Fibroblast of lung (primary cell): ENCODE data around the gene ELMO1. TPM values are rescaled to one million over a fixed set of nuclear protein-coding genes. Genes with fewer than 3 reads are reported as not detected.

Experiments used
- DNase-seq, 2 donors: peaks; one replicate each; pipeline versions ENCODE4 v3.0.0 to v3.0.0-alpha.2; 2010; ENCODE audit warnings: low read depth in 2 of 2
- H2AFZ ChIP-seq: 2 replicates; pipeline ENCODE4 v1.5.1; 2012; ENCODE audit warnings: low read length, control low read depth, inconsistent platforms
- H3K27ac ChIP-seq: 2 replicates; pipeline ENCODE4 v1.5.1; 2011; ENCODE audit warnings: low read length, control low read depth; ENCODE audit not compliant: insufficient read depth
- H3K27me3 ChIP-seq: 2 replicates; pipeline ENCODE4 v1.5.1; 2011; ENCODE audit warnings: mild to moderate bottlenecking, low read length; ENCODE audit not compliant: control insufficient read depth, insufficient read depth
- H3K36me3 ChIP-seq: 2 replicates; pipeline ENCODE4 v1.5.1; 2011; ENCODE audit warnings: low read length; ENCODE audit not compliant: control insufficient read depth, insufficient read depth
- H3K4me1 ChIP-seq: 2 replicates; pipeline ENCODE4 v1.5.1; 2011; ENCODE audit warnings: low read length; ENCODE audit not compliant: control insufficient read depth, insufficient read depth; ENCODE audit errors: extremely low read depth
- H3K4me2 ChIP-seq: 2 replicates; pipeline ENCODE4 v1.5.1; 2011; ENCODE audit warnings: low read length, control low read depth; ENCODE audit not compliant: insufficient read depth; ENCODE audit errors: extremely low read depth
- H3K4me3 ChIP-seq, 4 experiments: fragments of 200-600 bp in 1 of 4; sonication (generic) in 1 of 4; replicated peaks in 1 of 4; 2 replicates each; pipeline ENCODE4 v1.5.1; 2011 to 2016; ENCODE audit warnings: low read length in 4 of 4, low read depth in 3 of 4, mild to moderate bottlenecking in 3 of 4, control low read depth in 2 of 4, inconsistent platforms in 1 of 4, mixed read lengths in 1 of 4; ENCODE audit not compliant: insufficient read depth in 1 of 4; ENCODE audit errors: control extremely low read depth in 1 of 4
- H3K79me2 ChIP-seq: 2 replicates; pipeline ENCODE4 v1.5.1; 2012; ENCODE audit warnings: mild to moderate bottlenecking, low read length, inconsistent platforms; ENCODE audit not compliant: control insufficient read depth, insufficient read depth
- H3K9ac ChIP-seq: 2 replicates; pipeline ENCODE4 v1.5.1; 2011; ENCODE audit warnings: mild to moderate bottlenecking, low read length, control low read depth; ENCODE audit not compliant: insufficient read depth
- H3K9me3 ChIP-seq: 2 replicates; pipeline ENCODE4 v1.5.1; 2012; ENCODE audit warnings: low read depth, low read length; ENCODE audit not compliant: control insufficient read depth, insufficient read depth
- H4K20me1 ChIP-seq: 2 replicates; pipeline ENCODE4 v1.5.1; 2011; ENCODE audit warnings: low read length; ENCODE audit not compliant: control insufficient read depth, insufficient read depth; ENCODE audit errors: extremely low read depth
- CTCF ChIP-seq, 2 donors: IDR thresholded peaks in 1 of 2; conservative IDR thresholded peaks in 1 of 2; 1 replicate in 1 of 2; 2 replicates in 1 of 2; pipeline ENCODE4 v1.5.1; 2011 to 2012; ENCODE audit warnings: low read length in 2 of 2, control low read depth in 1 of 2, inconsistent platforms in 1 of 2, low read depth in 1 of 2, mild to moderate bottlenecking in 1 of 2
- EZH2 ChIP-seq: IDR thresholded peaks from 2 replicates; pipeline ENCODE4 v1.5.1; 2012; ENCODE audit warnings: low read length, control low read depth, mild to moderate bottlenecking; ENCODE audit errors: missing control alignments
- polyA plus RNA-seq, 2 donors: library from polyadenylated mRNA; depleted of rRNA in 1 of 2; stranded (reverse) in 1 of 2; unstranded in 1 of 2; fragments of >200 nt; gene quantifications; 2 replicates each; pipeline ENCODE4 v1.2.1, GENCODE V29; 2011 to 2012; ENCODE audit warnings: missing spikeins in 1 of 2
- total RNA-seq: library from RNA; depleted of rRNA; stranded (reverse); fragments of >200 nt; gene quantifications from 2 replicates; pipeline ENCODE4 v1.2.1, GENCODE V29; 2014

ELMO1 gene
- total and polyA plus RNA-seq, 2 donors (not counting 1 experiment from before 2014, with no cell fraction given): 0.50 TPM; not detected in 1

- DNase-seq: no peak
- Histone ChIP-seq H3K79me2 (no peaks in the 10 kb centered on the region), H3K9ac (no peak overlapping the region), H3K36me3 (no peaks in the 10 kb centered on the region), H2AFZ (no peak overlapping the region), H3K9me3 (no peaks in the 10 kb centered on the region), H3K4me3 (no peak overlapping the region), H4K20me1 (no peaks in the 10 kb centered on the region), H3K27me3 (no peaks in the 10 kb centered on the region), H3K27ac (no peak overlapping the region), H3K4me1 (no peaks in the 10 kb centered on the region), H3K4me2 (no peak overlapping the region)
- no peak for TF ChIP-seq EZH2
- no peak for TF ChIP-seq CTCF (conservative IDR thresholded peaks at IDR 0.05 in 1 of 2, IDR thresholded peaks at IDR 0.05 in 1 of 2; ENCODE audit: low read depth in 1 of 2, low read length in 2 of 2)
Measured at GRCh38 chr7:36960105-36960504, 488.6 kb downstream of the ELMO1 start.

GRCh38 chr7:36958111-36958733 is 490.4 kb downstream of the ELMO1 start:
- Histone ChIP-seq H3K9me3 (no peaks in the 10 kb centered on the region), H3K36me3 (no peaks in the 10 kb centered on the region), H3K4me1 (no peaks in the 10 kb centered on the region), H3K79me2 (no peaks in the 10 kb centered on the region), H3K4me2 (no peak overlapping the region), H3K9ac (no peak overlapping the region), H2AFZ (no peak overlapping the region), H4K20me1 (no peaks in the 10 kb centered on the region), H3K27ac (no peak overlapping the region), H3K27me3 (no peaks in the 10 kb centered on the region), H3K4me3 (no peak overlapping the region)
- TF ChIP-seq CTCF (conservative IDR thresholded peaks at IDR 0.05 in 1 of 2, IDR thresholded peaks at IDR 0.05 in 1 of 2; ENCODE audit: low read depth in 1 of 2, low read length in 2 of 2) (no peak), EZH2 (no peak)
- peak in 1 of 2 donors; percentile 30 for DNase-seq

DNA sequence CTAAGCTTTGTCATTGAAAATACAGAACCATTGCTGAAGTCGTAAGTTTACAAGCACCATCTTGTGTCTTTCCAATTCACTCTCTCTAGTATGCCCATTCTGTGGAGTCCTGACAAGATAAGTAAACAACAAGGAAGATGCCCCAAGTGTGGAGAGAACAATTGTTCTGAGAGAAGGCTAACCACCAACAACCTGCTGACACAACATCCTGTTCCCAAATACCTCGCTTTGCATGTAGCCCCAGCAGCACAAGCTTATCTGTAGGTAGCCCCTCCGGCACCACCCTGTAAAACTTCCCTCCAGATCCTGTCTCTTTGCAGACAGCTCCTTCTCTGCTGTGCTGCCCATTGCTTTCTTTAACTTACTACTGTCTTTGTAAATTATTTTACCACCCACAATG is 491.0 kb downstream of the ELMO1 start:
- Histone ChIP-seq H3K9me3 (no peaks in the 10 kb centered on the region), H2AFZ (no peak overlapping the region), H3K79me2 (no peaks in the 10 kb centered on the region), H3K4me1 (no peaks in the 10 kb centered on the region), H3K36me3 (no peaks in the 10 kb centered on the region), H3K27me3 (no peaks in the 10 kb centered on the region), H3K4me3 (no peak overlapping the region), H4K20me1 (no peaks in the 10 kb centered on the region), H3K9ac (no peak overlapping the region), H3K4me2 (no peak overlapping the region), H3K27ac (no peak overlapping the region)
- no peak for DNase-seq
- TF ChIP-seq EZH2 (no peak), CTCF (conservative IDR thresholded peaks at IDR 0.05 in 1 of 2, IDR thresholded peaks at IDR 0.05 in 1 of 2; ENCODE audit: low read depth in 1 of 2, low read length in 2 of 2) (no peak)
